Left hindlimb (tissue), 1 donor: Measurements from ENCODE around the gene ZDHHC14.
"Not testable (repeated sequence)": the region's sequence is repeated elsewhere in the genome, so short reads cannot be mapped to it uniquely, and the experiment has no call there.

ENCODE experiments used
- DNase-seq: peaks from one replicate; pipeline ENCODE4 v3.0.0-alpha.2; 2018

The ZDHHC14 gene

GRCh38 chr6:157585274-157586087, 204.5 kb downstream of the ZDHHC14 start:
- no peak for DNase-seq

GRCh38 chr6:157586088-157586414, 205.1 kb downstream of the ZDHHC14 start:
- no peak for DNase-seq

- no peak for DNase-seq
These were observed 205.6 kb downstream of the ZDHHC14 start for GRCh38 chr6:157586476-157587126.

- no peak for DNase-seq
These were observed 206.3 kb downstream of the ZDHHC14 start for GRCh38 chr6:157587127-157587926.

GRCh38 chr6:157590654-157591053, 209.7 kb downstream of the ZDHHC14 start:
- DNase-seq, result not testable (repeated sequence)

GRCh38 chr6:157592541-157592940, 211.6 kb downstream of the ZDHHC14 start:
- DNase-seq, result no peak

- no peak for DNase-seq
These were observed 212.0 kb downstream of the ZDHHC14 start for GRCh38 chr6:157592980-157593379.

GRCh38 chr6:157593596-157593995, 212.6 kb downstream of the ZDHHC14 start:
- no peak for DNase-seq

GRCh38 chr6:157594292-157594691, 213.3 kb downstream of the ZDHHC14 start:
- no peak for DNase-seq

GRCh38 chr6:157595768-157596167, 214.8 kb downstream of the ZDHHC14 start:
- no peak for DNase-seq

- no peak for DNase-seq
These were observed 215.5 kb downstream of the ZDHHC14 start for GRCh38 chr6:157596461-157596860.

GRCh38 chr6:157596886-157597285, 215.9 kb downstream of the ZDHHC14 start:
- no peak for DNase-seq

- peak; percentile 57 for DNase-seq
These were observed 216.7 kb downstream of the ZDHHC14 start for GRCh38 chr6:157597461-157598312.

GRCh38 chr6:157599191-157599590, 218.2 kb downstream of the ZDHHC14 start:
- DNase-seq, result no peak

GRCh38 chr6:157600807-157601206, 219.8 kb downstream of the ZDHHC14 start:
- DNase-seq, result no peak

GRCh38 chr6:157602521-157603295, 221.7 kb downstream of the ZDHHC14 start:
- no peak for DNase-seq

GRCh38 chr6:157603314-157603940, 222.4 kb downstream of the ZDHHC14 start:
- DNase-seq, result no peak

GRCh38 chr6:157603971-157604370, 223.0 kb downstream of the ZDHHC14 start:
- no peak for DNase-seq

GRCh38 chr6:157604816-157605215, 223.8 kb downstream of the ZDHHC14 start:
- DNase-seq, result no peak

GRCh38 chr6:157605484-157605883, 224.5 kb downstream of the ZDHHC14 start:
- no peak for DNase-seq

- DNase-seq, result no peak
These were observed 225.5 kb downstream of the ZDHHC14 start for GRCh38 chr6:157606516-157606915.
